Subcutaneous abdominal adipose tissue (tissue), 5 donors: Measurements from ENCODE around the gene ASTN2.

ENCODE experiments used
- H3K27ac ChIP-seq: one replicate; pipeline ENCODE4 v1.7.0; 2013; ENCODE audit warnings: low read depth, mild to moderate bottlenecking, inconsistent platforms, low read length, moderate library complexity
- H3K27me3 ChIP-seq, 5 donors: one replicate each; pipeline ENCODE4 v1.7.0; 2013; ENCODE audit warnings: low read length in 5 of 5, inconsistent platforms in 1 of 5; ENCODE audit not compliant: control insufficient read depth in 5 of 5, insufficient read depth in 4 of 5
- H3K36me3 ChIP-seq, 5 donors: one replicate each; pipeline ENCODE4 v1.7.0; 2013; ENCODE audit warnings: low read length in 5 of 5; ENCODE audit not compliant: control insufficient read depth in 5 of 5, insufficient read depth in 5 of 5
- H3K4me1 ChIP-seq, 5 donors: one replicate each; pipeline ENCODE4 v1.7.0; 2013; ENCODE audit warnings: low read length in 5 of 5, mild to moderate bottlenecking in 3 of 5, moderate library complexity in 1 of 5; ENCODE audit not compliant: control insufficient read depth in 5 of 5, insufficient read depth in 5 of 5
- H3K4me3 ChIP-seq, 5 donors: one replicate each; pipeline ENCODE4 v1.7.0; 2013; ENCODE audit warnings: low read length in 5 of 5, low read depth in 1 of 5
- H3K9ac ChIP-seq, 5 donors: one replicate each; pipeline ENCODE4 v1.7.0; 2013; ENCODE audit warnings: low read length in 5 of 5, mild to moderate bottlenecking in 4 of 5, moderate library complexity in 3 of 5
- H3K9me3 ChIP-seq, 5 donors: one replicate each; pipeline ENCODE4 v1.7.0; 2013; ENCODE audit warnings: low read length in 5 of 5; ENCODE audit not compliant: control insufficient read depth in 5 of 5
- donor health status: healthy.
- donor health status: healthy.
- donor health status: healthy.
- donor health status: healthy.
- donor health status: healthy.

ASTN2 gene

GRCh38 chr9:117344892-117345660, 69.8 kb downstream of the ASTN2 start:
- Histone ChIP-seq H3K4me1 (no peaks in the 10 kb centered on the region), H3K9ac (no peak overlapping the region), H3K4me3 (no peak overlapping the region), H3K27me3 (no peaks in the 10 kb centered on the region), H3K27ac (no peak overlapping the region), H3K36me3 (no peaks in the 10 kb centered on the region), H3K9me3 (peaks cover 0 to 4% (median 0%) of the 10 kb centered on the region in 5 donors)

GRCh38 chr9:117343427-117343826, 71.4 kb downstream of the ASTN2 start:
- no peaks in the 10 kb centered on the region for H3K27me3 ChIP-seq
- peaks cover 0 to 4% (median 0%) of the 10 kb centered on the region in 5 donors for H3K9me3 ChIP-seq
- no peak overlapping the region for H3K4me3 ChIP-seq
- no peaks in the 10 kb centered on the region for H3K4me1 ChIP-seq
- H3K27ac ChIP-seq: no peak overlapping the region
- H3K36me3 ChIP-seq: no peaks in the 10 kb centered on the region
- H3K9ac ChIP-seq: no peak overlapping the region

- H3K4me1 ChIP-seq: no peaks in the 10 kb centered on the region
- H3K9me3 ChIP-seq: peaks cover 0 to 4% (median 0%) of the 10 kb centered on the region in 5 donors
- H3K9ac ChIP-seq: no peak overlapping the region
- no peak overlapping the region for H3K27ac ChIP-seq
- no peaks in the 10 kb centered on the region for H3K27me3 ChIP-seq
- H3K36me3 ChIP-seq: no peaks in the 10 kb centered on the region
- no peak overlapping the region for H3K4me3 ChIP-seq
These were observed 73.7 kb downstream of the ASTN2 start for GRCh38 chr9:117341151-117341550.

GRCh38 chr9:117340422-117340821, 74.4 kb downstream of the ASTN2 start:
- Histone ChIP-seq H3K4me3 (no peak overlapping the region), H3K27ac (no peak overlapping the region), H3K9ac (no peak overlapping the region), H3K36me3 (no peaks in the 10 kb centered on the region), H3K9me3 (peaks cover 0 to 4% (median 0%) of the 10 kb centered on the region in 5 donors), H3K27me3 (no peaks in the 10 kb centered on the region), H3K4me1 (no peaks in the 10 kb centered on the region)

GRCh38 chr9:117335837-117336433, 78.9 kb downstream of the ASTN2 start:
- Histone ChIP-seq H3K4me3 (no peak overlapping the region), H3K36me3 (no peaks in the 10 kb centered on the region), H3K27ac (no peak overlapping the region), H3K9ac (no peak overlapping the region), H3K27me3 (no peaks in the 10 kb centered on the region), H3K4me1 (no peaks in the 10 kb centered on the region), H3K9me3 (no peaks in the 10 kb centered on the region)

GRCh38 chr9:117334101-117334500, 80.8 kb downstream of the ASTN2 start:
- Histone ChIP-seq H3K36me3 (no peaks in the 10 kb centered on the region), H3K27me3 (no peaks in the 10 kb centered on the region), H3K4me1 (no peaks in the 10 kb centered on the region), H3K9ac (no peak overlapping the region), H3K4me3 (no peak overlapping the region), H3K9me3 (no peaks in the 10 kb centered on the region), H3K27ac (no peak overlapping the region)

GRCh38 chr9:117325831-117326230, 89.0 kb downstream of the ASTN2 start:
- no peaks in the 10 kb centered on the region for H3K36me3 ChIP-seq
- H3K9ac ChIP-seq: no peak overlapping the region
- no peaks in the 10 kb centered on the region for H3K9me3 ChIP-seq
- no peaks in the 10 kb centered on the region for H3K27me3 ChIP-seq
- H3K4me1 ChIP-seq: no peaks in the 10 kb centered on the region
- H3K27ac ChIP-seq: no peak overlapping the region
- no peak overlapping the region for H3K4me3 ChIP-seq

GRCh38 chr9:117325110-117325731, 89.6 kb downstream of the ASTN2 start:
- no peaks in the 10 kb centered on the region for H3K9me3 ChIP-seq
- H3K27ac ChIP-seq: no peak overlapping the region
- no peaks in the 10 kb centered on the region for H3K4me1 ChIP-seq
- no peaks in the 10 kb centered on the region for H3K27me3 ChIP-seq
- no peaks in the 10 kb centered on the region for H3K36me3 ChIP-seq
- H3K9ac ChIP-seq: no peak overlapping the region
- no peak overlapping the region for H3K4me3 ChIP-seq

GRCh38 chr9:117323390-117323789, 91.5 kb downstream of the ASTN2 start:
- H3K36me3 ChIP-seq: no peaks in the 10 kb centered on the region
- no peaks in the 10 kb centered on the region for H3K27me3 ChIP-seq
- H3K27ac ChIP-seq: no peak overlapping the region
- no peak overlapping the region for H3K4me3 ChIP-seq
- H3K9me3 ChIP-seq: no peaks in the 10 kb centered on the region
- no peak overlapping the region for H3K9ac ChIP-seq
- no peaks in the 10 kb centered on the region for H3K4me1 ChIP-seq

- no peak overlapping the region for H3K4me3 ChIP-seq
- no peaks in the 10 kb centered on the region for H3K4me1 ChIP-seq
- H3K27ac ChIP-seq: no peak overlapping the region
- no peaks in the 10 kb centered on the region for H3K27me3 ChIP-seq
- H3K9ac ChIP-seq: no peak overlapping the region
- H3K9me3 ChIP-seq: no peaks in the 10 kb centered on the region
- H3K36me3 ChIP-seq: no peaks in the 10 kb centered on the region
These were observed 97.7 kb downstream of the ASTN2 start for GRCh38 chr9:117317192-117317591.
